DMS114 treated with DMSO at 0.1 percent for 48 hours (cell line): Measurements from ENCODE around the gene AAMP.
A peak's percentile ranks its signal among the peaks of the same experiment; 100 is the strongest.
"Not testable (repeated sequence)": the region's sequence is repeated elsewhere in the genome, so short reads cannot be mapped to it uniquely, and the experiment has no call there.

Source experiments
- DNase-seq: peaks from one replicate; lab custom pipeline; 2025; ENCODE audit not compliant: unreplicated experiment; lab: John Stamatoyannopoulos, UW

AAMP gene

GRCh38 chr2:218275371-218276072, 5.6 kb upstream of the AAMP start:
- DNase-seq: no peak

- DNase-seq: no peak
Measured at GRCh38 chr2:218274586-218274985, 4.6 kb upstream of the AAMP start.

GRCh38 chr2:218273908-218274249, 3.9 kb upstream of the AAMP start:
- no peak for DNase-seq

GRCh38 chr2:218273214-218273907, 3.4 kb upstream of the AAMP start:
- DNase-seq: not testable (repeated sequence)

- DNase-seq: peak; percentile 68
Measured at GRCh38 chr2:218272531-218273212, 2.7 kb upstream of the AAMP start.

- DNase-seq: no peak
Measured at GRCh38 chr2:218271865-218272530, 2.1 kb upstream of the AAMP start.

GRCh38 chr2:218271487-218271797, 1.5 kb upstream of the AAMP start:
- DNase-seq: no peak

GRCh38 chr2:218270721-218271486, 967 bp upstream of the AAMP start:
- DNase-seq: no peak

- no peak for DNase-seq
Measured at GRCh38 chr2:218267259-218267658, 2.7 kb downstream of the AAMP start.

GRCh38 chr2:218266316-218266979, 3.5 kb downstream of the AAMP start:
- no peak for DNase-seq

GRCh38 chr2:218265626-218266025, 4.3 kb downstream of the AAMP start:
- no peak for DNase-seq

GRCh38 chr2:218264773-218265561, 5.0 kb downstream of the AAMP start:
- no peak for DNase-seq

- no peak for DNase-seq
Measured at GRCh38 chr2:218263817-218264641, 5.9 kb downstream of the AAMP start.

- no peak for DNase-seq
Measured at GRCh38 chr2:218262631-218263586, 7.0 kb downstream of the AAMP start.

GRCh38 chr2:218262237-218262600, 7.7 kb downstream of the AAMP start:
- no peak for DNase-seq

- no peak for DNase-seq
Measured at GRCh38 chr2:218261423-218262236, 8.3 kb downstream of the AAMP start.
